ENCODE measurements around the gene GOLT1A. TPM values are rescaled to one million over a fixed set of nuclear protein-coding genes. Genes with fewer than 3 reads are reported as not detected.

The GOLT1A gene
- total RNA-seq, 2 donors from 2014 or later, result 0.45 TPM; not detected in 1

GRCh38 chr1:204222006-204222763, 8.4 kb upstream of the GOLT1A start:
- H3K27me3 Mint-ChIP-seq, result peaks cover 23% of the 10 kb centered on the region
- DNase-seq (no peak), ATAC-seq (no peak)
- peaks cover 7% of the 10 kb centered on the region for H3K4me1 Mint-ChIP-seq
- no peak overlapping the region for H3K27ac Mint-ChIP-seq
- no peaks in the 10 kb centered on the region for H3K9me3 ChIP-seq (ENCODE audit: control insufficient read depth, low read length, poor library complexity, severe bottlenecking)
- H3K36me3 Mint-ChIP-seq (ENCODE audit: low read depth), result peaks cover 2% of the 10 kb centered on the region
- no peak overlapping the region for H3K4me3 Mint-ChIP-seq

GRCh38 chr1:204221271-204221670, 7.5 kb upstream of the GOLT1A start:
- peaks cover 4% of the 10 kb centered on the region for H3K4me1 Mint-ChIP-seq
- peaks cover 2% of the 10 kb centered on the region for H3K36me3 Mint-ChIP-seq (ENCODE audit: low read depth)
- no peak overlapping the region for H3K27ac Mint-ChIP-seq
- ATAC-seq, result no peak
- DNase-seq, result no peak
- no peak overlapping the region for H3K4me3 Mint-ChIP-seq
- H3K9me3 ChIP-seq (ENCODE audit: control insufficient read depth, low read length, poor library complexity, severe bottlenecking), result no peaks in the 10 kb centered on the region
- peaks cover 23% of the 10 kb centered on the region for H3K27me3 Mint-ChIP-seq

DNA sequence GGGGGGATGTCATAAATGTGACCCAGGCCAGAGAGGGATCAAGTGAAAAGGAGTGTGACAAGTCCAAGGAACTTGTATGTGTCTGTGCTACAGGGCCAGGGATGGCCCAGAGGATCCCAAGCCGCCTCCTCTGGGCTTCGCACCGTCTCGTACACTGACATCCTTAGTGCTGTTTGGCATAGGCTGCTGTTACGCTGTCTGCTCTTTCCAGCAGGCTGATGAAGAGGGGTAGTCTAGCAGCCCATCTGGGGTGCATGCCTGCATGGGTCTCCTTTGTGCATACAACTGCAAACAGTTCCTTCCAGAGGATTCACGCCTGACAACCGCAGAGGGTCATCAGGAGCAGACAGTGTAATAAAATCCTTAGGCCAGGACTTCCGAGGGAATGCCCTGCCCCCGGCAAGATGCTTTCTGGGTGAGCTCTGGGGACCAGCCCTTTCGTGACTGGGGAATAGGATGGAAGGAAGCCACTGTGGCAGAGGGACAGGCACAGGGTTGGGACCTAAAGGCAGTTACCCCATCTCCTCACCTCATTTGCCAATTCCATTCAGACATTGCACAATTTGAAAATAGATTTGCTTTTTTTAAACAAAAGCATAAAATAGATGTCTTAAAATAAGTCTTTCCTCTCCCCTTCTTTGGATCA, 6.3 kb upstream of the GOLT1A start:
- Mint-ChIP-seq H3K36me3 (ENCODE audit: low read depth) (peaks cover 2% of the 10 kb centered on the region), H3K27me3 (peaks cover 29% of the 10 kb centered on the region), H3K4me3 (no peak overlapping the region), H3K4me1 (peaks cover 9% of the 10 kb centered on the region), H3K27ac (no peak overlapping the region)
- DNase-seq, result no peak
- H3K9me3 ChIP-seq (ENCODE audit: control insufficient read depth, low read length, poor library complexity, severe bottlenecking), result no peaks in the 10 kb centered on the region
- no peak for ATAC-seq

- H3K4me1 Mint-ChIP-seq, result peaks cover 16% of the 10 kb centered on the region
- DNase-seq (no peak), ATAC-seq (no peak)
- H3K36me3 Mint-ChIP-seq (ENCODE audit: low read depth), result peaks cover 2% of the 10 kb centered on the region
- H3K27ac Mint-ChIP-seq, result peak overlapping the region; percentile 41
- peaks cover 30% of the 10 kb centered on the region for H3K27me3 Mint-ChIP-seq
- H3K4me3 Mint-ChIP-seq, result no peak overlapping the region
- no peaks in the 10 kb centered on the region for H3K9me3 ChIP-seq (ENCODE audit: control insufficient read depth, low read length, poor library complexity, severe bottlenecking)
These were observed 4.8 kb upstream of the GOLT1A start for GRCh38 chr1:204218552-204218951.

DNA sequence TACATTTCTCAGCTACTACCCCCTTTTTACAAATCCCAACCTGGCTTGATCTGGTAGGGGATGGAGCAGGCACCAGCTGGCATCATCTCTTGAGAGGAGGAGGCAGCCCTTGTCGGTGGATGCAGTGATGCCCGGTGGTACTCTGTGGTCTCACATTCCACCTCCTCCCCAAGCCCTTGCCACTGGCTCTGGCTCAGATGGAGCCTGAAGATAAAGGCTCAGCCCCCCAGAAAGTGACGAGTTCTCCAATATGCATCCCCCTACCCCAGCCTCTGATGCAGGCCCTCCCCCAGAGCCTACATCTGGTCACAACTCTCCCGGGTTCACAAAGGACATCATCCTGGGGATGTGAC, 3.8 kb upstream of the GOLT1A start:
- ATAC-seq (no peak), DNase-seq (no peak)
- H3K4me1 Mint-ChIP-seq, result peaks cover 16% of the 10 kb centered on the region
- no peaks in the 10 kb centered on the region for H3K9me3 ChIP-seq (ENCODE audit: control insufficient read depth, low read length, poor library complexity, severe bottlenecking)
- H3K36me3 Mint-ChIP-seq (ENCODE audit: low read depth), result peaks cover 2% of the 10 kb centered on the region
- peaks cover 24% of the 10 kb centered on the region for H3K27me3 Mint-ChIP-seq
- peak overlapping the region; percentile 41 for H3K27ac Mint-ChIP-seq
- no peak overlapping the region for H3K4me3 Mint-ChIP-seq

- Mint-ChIP-seq H3K27me3 (peaks cover 22% of the 10 kb centered on the region), H3K4me3 (no peak overlapping the region), H3K27ac (no peak overlapping the region), H3K4me1 (peaks cover 16% of the 10 kb centered on the region), H3K36me3 (ENCODE audit: low read depth) (peaks cover 2% of the 10 kb centered on the region)
- ATAC-seq (no peak), DNase-seq (no peak)
- H3K9me3 ChIP-seq (ENCODE audit: control insufficient read depth, low read length, poor library complexity, severe bottlenecking), result no peaks in the 10 kb centered on the region
These were observed 3.3 kb upstream of the GOLT1A start for GRCh38 chr1:204216880-204217647.

DNA sequence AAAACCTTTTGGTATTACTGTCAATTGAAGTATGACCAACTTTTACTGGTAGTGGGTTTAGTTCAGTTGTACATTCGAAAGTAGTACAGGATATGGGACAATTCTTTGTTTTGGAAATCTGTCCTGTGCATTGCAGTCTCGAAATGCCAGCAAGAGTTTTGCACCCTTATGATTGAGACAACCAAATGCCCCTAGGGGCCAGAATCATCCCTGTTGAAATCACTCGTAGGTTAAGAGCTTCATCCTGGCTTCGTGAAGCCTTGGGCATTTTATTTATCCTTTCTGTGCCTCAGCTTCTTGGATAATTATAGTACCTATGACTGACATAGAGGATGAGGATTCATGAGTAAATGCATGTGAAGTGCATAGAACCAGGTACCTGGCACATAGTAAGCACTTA, 2.4 kb upstream of the GOLT1A start:
- peaks cover 15% of the 10 kb centered on the region for H3K27me3 Mint-ChIP-seq
- no peaks in the 10 kb centered on the region for H3K36me3 Mint-ChIP-seq (ENCODE audit: low read depth)
- H3K4me3 Mint-ChIP-seq, result no peak overlapping the region
- H3K4me1 Mint-ChIP-seq, result peaks cover 16% of the 10 kb centered on the region
- no peaks in the 10 kb centered on the region for H3K9me3 ChIP-seq (ENCODE audit: control insufficient read depth, low read length, poor library complexity, severe bottlenecking)
- DNase-seq (no peak), ATAC-seq (no peak)
- H3K27ac Mint-ChIP-seq, result no peak overlapping the region

DNA sequence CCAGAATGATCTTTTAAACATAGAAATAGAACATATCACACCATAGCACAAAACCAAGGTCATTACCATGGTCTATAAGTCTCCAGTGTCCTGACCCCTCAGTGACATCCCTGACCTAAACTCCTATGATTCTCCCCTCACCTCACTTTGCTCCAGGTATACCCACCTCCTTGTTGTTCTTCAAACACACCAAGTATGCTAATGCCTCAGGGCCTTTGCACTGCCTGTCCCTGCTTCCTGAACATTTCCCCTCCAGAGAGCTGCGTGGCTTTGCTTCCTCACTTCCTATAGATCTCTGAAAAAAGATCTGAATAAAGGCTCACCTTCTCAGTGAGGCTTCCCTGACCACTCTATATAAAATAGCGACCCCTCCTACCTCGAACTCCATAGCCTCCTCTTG, 1.1 kb downstream of the GOLT1A start:
- no peak for ATAC-seq
- Mint-ChIP-seq H3K27me3 (peaks cover 16% of the 10 kb centered on the region), H3K4me3 (no peak overlapping the region), H3K36me3 (ENCODE audit: low read depth) (no peaks in the 10 kb centered on the region), H3K27ac (no peak overlapping the region), H3K4me1 (peaks cover 16% of the 10 kb centered on the region)
- no peak for DNase-seq
- no peaks in the 10 kb centered on the region for H3K9me3 ChIP-seq (ENCODE audit: control insufficient read depth, low read length, poor library complexity, severe bottlenecking)

DNA sequence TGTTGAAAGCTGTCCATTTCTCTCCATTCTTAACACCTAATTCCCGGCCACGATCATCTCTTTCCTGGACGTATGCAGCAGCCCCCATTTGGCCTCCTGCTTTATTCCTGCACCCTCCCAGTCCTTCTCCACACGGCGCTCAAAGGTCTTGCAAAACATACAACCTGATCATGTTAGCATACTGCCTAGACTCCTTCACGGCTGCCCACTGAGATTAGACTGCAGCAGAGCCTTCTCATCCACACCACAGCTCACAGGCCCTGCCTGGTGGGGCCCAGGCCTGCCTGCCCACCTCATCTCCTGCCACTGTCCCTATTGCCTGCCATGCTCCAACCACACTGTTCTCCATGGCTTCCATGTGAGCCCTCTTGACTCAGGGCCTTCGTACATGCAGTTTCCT, 2.7 kb downstream of the GOLT1A start:
- Mint-ChIP-seq H3K36me3 (ENCODE audit: low read depth) (no peaks in the 10 kb centered on the region), H3K27ac (no peak overlapping the region), H3K4me3 (no peak overlapping the region), H3K27me3 (peaks cover 32% of the 10 kb centered on the region), H3K4me1 (peaks cover 19% of the 10 kb centered on the region)
- no peak for DNase-seq
- no peaks in the 10 kb centered on the region for H3K9me3 ChIP-seq (ENCODE audit: control insufficient read depth, low read length, poor library complexity, severe bottlenecking)
- no peak for ATAC-seq

GRCh38 chr1:204207136-204207616, 6.6 kb downstream of the GOLT1A start:
- peak; percentile 52 to 75 (median 61) for DNase-seq
- ATAC-seq, result peak; percentile 94
- H3K36me3 Mint-ChIP-seq (ENCODE audit: low read depth), result no peaks in the 10 kb centered on the region
- no peaks in the 10 kb centered on the region for H3K9me3 ChIP-seq (ENCODE audit: control insufficient read depth, low read length, poor library complexity, severe bottlenecking)
- H3K4me3 Mint-ChIP-seq, result no peak overlapping the region
- peaks cover 6% of the 10 kb centered on the region for H3K4me1 Mint-ChIP-seq
- H3K27ac Mint-ChIP-seq, result no peak overlapping the region
- H3K27me3 Mint-ChIP-seq, result peaks cover 62% of the 10 kb centered on the region

GRCh38 chr1:204206121-204206520, 7.7 kb downstream of the GOLT1A start:
- Mint-ChIP-seq H3K4me1 (peaks cover 6% of the 10 kb centered on the region), H3K4me3 (no peak overlapping the region), H3K36me3 (ENCODE audit: low read depth) (no peaks in the 10 kb centered on the region), H3K27me3 (peaks cover 69% of the 10 kb centered on the region), H3K27ac (no peak overlapping the region)
- ATAC-seq (no peak), DNase-seq (no peak)
- no peaks in the 10 kb centered on the region for H3K9me3 ChIP-seq (ENCODE audit: control insufficient read depth, low read length, poor library complexity, severe bottlenecking)

GRCh38 chr1:204205486-204205885, 8.3 kb downstream of the GOLT1A start:
- no peak overlapping the region for H3K27ac Mint-ChIP-seq
- peaks cover 74% of the 10 kb centered on the region for H3K27me3 Mint-ChIP-seq
- no peaks in the 10 kb centered on the region for H3K9me3 ChIP-seq (ENCODE audit: control insufficient read depth, low read length, poor library complexity, severe bottlenecking)
- no peaks in the 10 kb centered on the region for H3K36me3 Mint-ChIP-seq (ENCODE audit: low read depth)
- no peak for ATAC-seq
- no peak overlapping the region for H3K4me3 Mint-ChIP-seq
- peaks cover 6% of the 10 kb centered on the region for H3K4me1 Mint-ChIP-seq
- DNase-seq, result no peak

DNA sequence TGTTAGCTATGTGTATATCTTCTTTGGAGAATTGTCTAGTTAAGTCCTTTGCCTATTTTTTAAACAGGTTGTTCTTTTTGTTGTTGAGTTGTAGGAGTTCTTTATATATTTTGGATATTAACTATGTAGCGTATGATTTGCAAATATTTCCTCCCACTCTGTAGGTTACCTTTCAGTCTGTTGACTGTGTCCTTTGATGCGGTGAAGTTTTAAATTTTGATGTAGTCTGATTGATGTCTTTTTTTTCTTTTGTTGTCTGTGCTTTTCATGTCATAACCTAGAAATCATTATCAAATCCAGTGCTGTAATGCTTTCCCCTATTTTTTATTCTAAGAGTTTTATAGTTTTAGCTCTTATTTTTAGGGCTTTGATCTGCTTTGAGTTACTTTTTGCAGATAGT, 8.8 kb downstream of the GOLT1A start:
- DNase-seq (no peak), ATAC-seq (no peak)
- peaks cover 74% of the 10 kb centered on the region for H3K27me3 Mint-ChIP-seq
- H3K9me3 ChIP-seq (ENCODE audit: control insufficient read depth, low read length, poor library complexity, severe bottlenecking), result no peaks in the 10 kb centered on the region
- H3K36me3 Mint-ChIP-seq (ENCODE audit: low read depth), result no peaks in the 10 kb centered on the region
- peak overlapping the region; percentile 30 for H3K27ac Mint-ChIP-seq
- H3K4me1 Mint-ChIP-seq, result peaks cover 4% of the 10 kb centered on the region
- no peak overlapping the region for H3K4me3 Mint-ChIP-seq

Measured in T-helper 17 cell (primary cell).